ENCODE results near the gene LRRC8B. TPM values are rescaled to one million over a fixed set of nuclear protein-coding genes. Genes with fewer than 3 reads are reported as not detected.

Gene LRRC8B
- total and polyA plus RNA-seq, 9 of the 15 experiments (the other 6 are each of a cell fraction or from before 2014, with no cell fraction given): 4.3 to 43.7 (median 14.4) TPM

DNA sequence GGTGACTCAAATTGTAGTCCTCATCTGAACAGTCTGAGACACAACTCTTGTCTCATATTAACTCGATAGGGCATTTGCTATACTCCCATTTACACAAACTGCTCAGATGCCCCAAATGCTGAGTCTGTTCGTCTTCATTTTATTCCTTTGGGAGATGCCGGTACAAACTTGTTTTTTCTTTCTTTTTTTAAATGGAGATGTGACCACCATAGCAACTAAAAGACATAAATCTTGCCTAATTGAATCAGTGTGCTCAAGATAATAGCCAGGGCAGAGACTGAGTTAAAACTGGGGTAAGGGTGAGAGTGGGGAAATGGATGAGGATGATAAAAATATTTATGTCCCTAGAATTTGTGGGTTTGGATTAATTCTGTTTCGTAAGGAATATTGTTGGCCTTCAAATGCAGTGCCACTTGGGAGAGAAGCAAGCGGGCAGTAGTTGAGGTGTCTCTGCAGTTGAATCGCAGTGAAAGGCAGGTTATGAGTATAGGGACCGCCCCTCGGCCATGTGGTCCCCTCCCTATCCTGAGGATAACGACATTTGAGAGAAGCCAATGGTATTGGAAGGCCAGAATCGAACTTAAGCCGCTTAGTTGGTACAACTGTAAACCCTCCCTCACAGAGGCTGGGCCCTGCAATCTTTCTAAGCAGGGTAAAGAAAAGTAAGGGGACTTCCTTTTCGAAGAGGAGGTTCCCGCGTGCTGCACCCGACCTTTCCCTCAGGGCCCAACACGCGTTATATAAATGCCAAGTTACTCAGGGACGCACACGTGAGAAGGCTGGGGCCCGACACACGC lies 859 bp upstream of the LRRC8B start (continued):
- no peak for TF ChIP-seq HMG20A (CRISPR knock-in tag; conservative IDR thresholded peaks at IDR 0.05)
- TF ChIP-seq, protein P1, sequence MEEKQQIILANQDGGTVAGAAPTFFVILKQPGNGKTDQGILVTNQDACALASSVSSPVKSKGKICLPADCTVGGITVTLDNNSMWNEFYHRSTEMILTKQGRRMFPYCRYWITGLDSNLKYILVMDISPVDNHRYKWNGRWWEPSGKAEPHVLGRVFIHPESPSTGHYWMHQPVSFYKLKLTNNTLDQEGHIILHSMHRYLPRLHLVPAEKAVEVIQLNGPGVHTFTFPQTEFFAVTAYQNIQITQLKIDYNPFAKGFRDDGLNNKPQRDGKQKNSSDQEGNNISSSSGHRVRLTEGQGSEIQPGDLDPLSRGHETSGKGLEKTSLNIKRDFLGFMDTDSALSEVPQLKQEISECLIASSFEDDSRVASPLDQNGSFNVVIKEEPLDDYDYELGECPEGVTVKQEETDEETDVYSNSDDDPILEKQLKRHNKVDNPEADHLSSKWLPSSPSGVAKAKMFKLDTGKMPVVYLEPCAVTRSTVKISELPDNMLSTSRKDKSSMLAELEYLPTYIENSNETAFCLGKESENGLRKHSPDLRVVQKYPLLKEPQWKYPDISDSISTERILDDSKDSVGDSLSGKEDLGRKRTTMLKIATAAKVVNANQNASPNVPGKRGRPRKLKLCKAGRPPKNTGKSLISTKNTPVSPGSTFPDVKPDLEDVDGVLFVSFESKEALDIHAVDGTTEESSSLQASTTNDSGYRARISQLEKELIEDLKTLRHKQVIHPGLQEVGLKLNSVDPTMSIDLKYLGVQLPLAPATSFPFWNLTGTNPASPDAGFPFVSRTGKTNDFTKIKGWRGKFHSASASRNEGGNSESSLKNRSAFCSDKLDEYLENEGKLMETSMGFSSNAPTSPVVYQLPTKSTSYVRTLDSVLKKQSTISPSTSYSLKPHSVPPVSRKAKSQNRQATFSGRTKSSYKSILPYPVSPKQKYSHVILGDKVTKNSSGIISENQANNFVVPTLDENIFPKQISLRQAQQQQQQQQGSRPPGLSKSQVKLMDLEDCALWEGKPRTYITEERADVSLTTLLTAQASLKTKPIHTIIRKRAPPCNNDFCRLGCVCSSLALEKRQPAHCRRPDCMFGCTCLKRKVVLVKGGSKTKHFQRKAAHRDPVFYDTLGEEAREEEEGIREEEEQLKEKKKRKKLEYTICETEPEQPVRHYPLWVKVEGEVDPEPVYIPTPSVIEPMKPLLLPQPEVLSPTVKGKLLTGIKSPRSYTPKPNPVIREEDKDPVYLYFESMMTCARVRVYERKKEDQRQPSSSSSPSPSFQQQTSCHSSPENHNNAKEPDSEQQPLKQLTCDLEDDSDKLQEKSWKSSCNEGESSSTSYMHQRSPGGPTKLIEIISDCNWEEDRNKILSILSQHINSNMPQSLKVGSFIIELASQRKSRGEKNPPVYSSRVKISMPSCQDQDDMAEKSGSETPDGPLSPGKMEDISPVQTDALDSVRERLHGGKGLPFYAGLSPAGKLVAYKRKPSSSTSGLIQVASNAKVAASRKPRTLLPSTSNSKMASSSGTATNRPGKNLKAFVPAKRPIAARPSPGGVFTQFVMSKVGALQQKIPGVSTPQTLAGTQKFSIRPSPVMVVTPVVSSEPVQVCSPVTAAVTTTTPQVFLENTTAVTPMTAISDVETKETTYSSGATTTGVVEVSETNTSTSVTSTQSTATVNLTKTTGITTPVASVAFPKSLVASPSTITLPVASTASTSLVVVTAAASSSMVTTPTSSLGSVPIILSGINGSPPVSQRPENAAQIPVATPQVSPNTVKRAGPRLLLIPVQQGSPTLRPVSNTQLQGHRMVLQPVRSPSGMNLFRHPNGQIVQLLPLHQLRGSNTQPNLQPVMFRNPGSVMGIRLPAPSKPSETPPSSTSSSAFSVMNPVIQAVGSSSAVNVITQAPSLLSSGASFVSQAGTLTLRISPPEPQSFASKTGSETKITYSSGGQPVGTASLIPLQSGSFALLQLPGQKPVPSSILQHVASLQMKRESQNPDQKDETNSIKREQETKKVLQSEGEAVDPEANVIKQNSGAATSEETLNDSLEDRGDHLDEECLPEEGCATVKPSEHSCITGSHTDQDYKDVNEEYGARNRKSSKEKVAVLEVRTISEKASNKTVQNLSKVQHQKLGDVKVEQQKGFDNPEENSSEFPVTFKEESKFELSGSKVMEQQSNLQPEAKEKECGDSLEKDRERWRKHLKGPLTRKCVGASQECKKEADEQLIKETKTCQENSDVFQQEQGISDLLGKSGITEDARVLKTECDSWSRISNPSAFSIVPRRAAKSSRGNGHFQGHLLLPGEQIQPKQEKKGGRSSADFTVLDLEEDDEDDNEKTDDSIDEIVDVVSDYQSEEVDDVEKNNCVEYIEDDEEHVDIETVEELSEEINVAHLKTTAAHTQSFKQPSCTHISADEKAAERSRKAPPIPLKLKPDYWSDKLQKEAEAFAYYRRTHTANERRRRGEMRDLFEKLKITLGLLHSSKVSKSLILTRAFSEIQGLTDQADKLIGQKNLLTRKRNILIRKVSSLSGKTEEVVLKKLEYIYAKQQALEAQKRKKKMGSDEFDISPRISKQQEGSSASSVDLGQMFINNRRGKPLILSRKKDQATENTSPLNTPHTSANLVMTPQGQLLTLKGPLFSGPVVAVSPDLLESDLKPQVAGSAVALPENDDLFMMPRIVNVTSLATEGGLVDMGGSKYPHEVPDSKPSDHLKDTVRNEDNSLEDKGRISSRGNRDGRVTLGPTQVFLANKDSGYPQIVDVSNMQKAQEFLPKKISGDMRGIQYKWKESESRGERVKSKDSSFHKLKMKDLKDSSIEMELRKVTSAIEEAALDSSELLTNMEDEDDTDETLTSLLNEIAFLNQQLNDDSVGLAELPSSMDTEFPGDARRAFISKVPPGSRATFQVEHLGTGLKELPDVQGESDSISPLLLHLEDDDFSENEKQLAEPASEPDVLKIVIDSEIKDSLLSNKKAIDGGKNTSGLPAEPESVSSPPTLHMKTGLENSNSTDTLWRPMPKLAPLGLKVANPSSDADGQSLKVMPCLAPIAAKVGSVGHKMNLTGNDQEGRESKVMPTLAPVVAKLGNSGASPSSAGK (IDR thresholded peaks at IDR 0.05): peak; percentile 100
- TF ChIP-seq SMARCE1 (IDR thresholded peaks at IDR 0.05): no peak
- TF ChIP-seq NFIX (CRISPR knock-in tag; IDR thresholded peaks at IDR 0.05; ENCODE audit: low read depth): no peak
- no peak; the same call in 1 of the 2 replicates for TF ChIP-seq HCFC1 (IDR thresholded peaks at IDR 0.05; ENCODE audit: low read depth, low read length)
- peak; percentile 99 for TF ChIP-seq ZNF431 (CRISPR knock-in tag; IDR thresholded peaks at IDR 0.05)
- TF ChIP-seq POLR2B (IDR thresholded peaks at IDR 0.05; ENCODE audit: low read depth, partially characterized antibody): no peak
- peak; percentile 70 for TF ChIP-seq ZNF143 (CRISPR knock-in tag; IDR thresholded peaks at IDR 0.05)
- TF ChIP-seq TCF7 (IDR thresholded peaks at IDR 0.05; ENCODE audit: borderline replicate concordance): no peak
- TF ChIP-seq ZKSCAN8 (CRISPR knock-in tag; IDR thresholded peaks at IDR 0.05): peak; percentile 70; the same call in 1 of the 2 replicates
- TF ChIP-seq KDM1A (IDR thresholded peaks at IDR 0.05): peak; percentile 38 to 50; a peak in 3 of 4 replicates
- TF ChIP-seq BCOR (IDR thresholded peaks at IDR 0.05): no peak
- no peak for TF ChIP-seq MAFF (IDR thresholded peaks at IDR 0.05; ENCODE audit: low read length)
- peak; percentile 66 for TF ChIP-seq CXXC5 (CRISPR knock-in tag; IDR thresholded peaks at IDR 0.05)
- TF ChIP-seq, protein P2, sequence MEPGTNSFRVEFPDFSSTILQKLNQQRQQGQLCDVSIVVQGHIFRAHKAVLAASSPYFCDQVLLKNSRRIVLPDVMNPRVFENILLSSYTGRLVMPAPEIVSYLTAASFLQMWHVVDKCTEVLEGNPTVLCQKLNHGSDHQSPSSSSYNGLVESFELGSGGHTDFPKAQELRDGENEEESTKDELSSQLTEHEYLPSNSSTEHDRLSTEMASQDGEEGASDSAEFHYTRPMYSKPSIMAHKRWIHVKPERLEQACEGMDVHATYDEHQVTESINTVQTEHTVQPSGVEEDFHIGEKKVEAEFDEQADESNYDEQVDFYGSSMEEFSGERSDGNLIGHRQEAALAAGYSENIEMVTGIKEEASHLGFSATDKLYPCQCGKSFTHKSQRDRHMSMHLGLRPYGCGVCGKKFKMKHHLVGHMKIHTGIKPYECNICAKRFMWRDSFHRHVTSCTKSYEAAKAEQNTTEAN (CRISPR knock-in tag; IDR thresholded peaks at IDR 0.05): peak; percentile 98
